Esophagus muscularis mucosa (tissue), 4 donors: ENCODE results near the gene DACH1.

Experiments used
- CTCF ChIP-seq, 3 experiments: fragments of 200-600 bp in 2 of 3; fragments of 450-650 bp in 1 of 3; sonication (generic) in 2 of 3; IDR thresholded peaks; one replicate each; pipeline ENCODE4 v1.5.1; 2017 to 2019; ENCODE audit warnings: antibody characterized with exemption in 3 of 3, mild to moderate bottlenecking in 2 of 3, moderate library complexity in 1 of 3
- EP300 ChIP-seq: sonication (generic); formaldehyde crosslinking; IDR thresholded peaks from one replicate; pipeline ENCODE4 v1.6.1; 2017; ENCODE audit warnings: antibody characterized with exemption
- POLR2A ChIP-seq: fragments of 450-650 bp; IDR thresholded peaks from one replicate; pipeline ENCODE4 v1.6.1; 2017; ENCODE audit warnings: antibody characterized with exemption, moderate library complexity, mild to moderate bottlenecking, low read depth
- POLR2AphosphoS5 ChIP-seq, 2 donors: sonication (generic); formaldehyde crosslinking; IDR thresholded peaks; one replicate each; pipeline ENCODE4 v1.6.1; 2017; ENCODE audit warnings: antibody characterized with exemption in 2 of 2

DNA sequence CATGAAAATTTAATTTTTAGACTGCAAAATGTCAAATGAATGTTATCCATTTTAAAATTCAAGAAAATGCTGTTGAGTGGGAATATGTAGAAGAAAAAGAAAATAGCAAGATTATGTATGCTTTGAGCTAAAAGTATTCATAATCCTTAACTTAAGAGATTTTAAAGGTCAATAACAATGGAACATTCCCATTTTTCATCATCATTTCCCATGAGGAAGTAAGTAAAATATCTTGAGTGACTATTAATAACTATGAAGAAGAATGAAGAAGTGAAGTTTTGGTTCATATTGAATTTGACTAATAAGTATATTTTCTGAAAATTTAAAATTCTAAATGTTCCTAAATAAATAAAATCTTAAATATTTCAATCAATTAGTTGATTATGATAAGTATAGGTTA, 273.4 kb downstream of the DACH1 start:
- TF ChIP-seq CTCF (IDR thresholded peaks at IDR 0.05) = no peak
- TF ChIP-seq POLR2A = no peak
- no peak for TF ChIP-seq POLR2AphosphoS5 (IDR thresholded peaks at IDR 0.05)
- TF ChIP-seq EP300 = no peak
